RPMI7951 (cell line): ENCODE data around the gene ATP11A. TPM values are rescaled to one million over a fixed set of nuclear protein-coding genes. Genes with fewer than 3 reads are reported as not detected.

ENCODE experiments used
- DNase-seq: peaks from one replicate; pipeline ENCODE4 v3.0.0-alpha.2; 2012; ENCODE audit warnings: low read depth
- total RNA-seq: library from RNA; depleted of rRNA; stranded (reverse); fragments of >200 nt; shearing (Covaris generic); gene quantifications from 2 replicates; pipeline ENCODE4 v1.2.3, GENCODE V29; 2014

Gene ATP11A
- total RNA-seq, 1 experiment from 2014 or later = 2.2 TPM

- DNase-seq = no peak
Measured at GRCh38 chr13:112819111-112819510, 129.3 kb downstream of the ATP11A start.

GRCh38 chr13:112819816-112820215, 130.0 kb downstream of the ATP11A start:
- DNase-seq = no peak

- no peak for DNase-seq
Measured at GRCh38 chr13:112820318-112820717, 130.5 kb downstream of the ATP11A start.

- DNase-seq = no peak
Measured at GRCh38 chr13:112821340-112822055, 131.7 kb downstream of the ATP11A start.

GRCh38 chr13:112822851-112823250, 133.0 kb downstream of the ATP11A start:
- no peak for DNase-seq

DNA sequence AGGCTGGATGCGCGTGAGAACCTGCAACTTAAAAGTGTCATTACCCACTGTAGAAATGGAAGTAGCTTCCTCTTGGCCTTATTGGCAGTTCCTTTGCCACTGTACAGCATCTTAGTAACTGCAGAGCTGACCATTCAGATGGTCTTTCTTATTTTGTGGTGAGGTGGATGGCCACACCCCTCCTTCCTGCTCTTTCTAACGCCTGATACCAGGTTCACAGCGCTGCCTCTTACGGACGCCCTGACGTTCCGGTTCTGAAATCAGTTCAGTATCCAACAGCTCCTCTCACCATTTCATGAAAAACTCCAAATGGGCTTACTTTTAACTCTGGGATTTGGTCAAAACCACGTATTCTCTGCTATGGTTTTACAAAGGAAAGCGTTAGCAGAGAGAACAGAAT, 134.6 kb downstream of the ATP11A start:
- no peak for DNase-seq

GRCh38 chr13:112825071-112825470, 135.2 kb downstream of the ATP11A start:
- DNase-seq = no peak

GRCh38 chr13:112825875-112826274, 136.0 kb downstream of the ATP11A start:
- DNase-seq = no peak

DNA sequence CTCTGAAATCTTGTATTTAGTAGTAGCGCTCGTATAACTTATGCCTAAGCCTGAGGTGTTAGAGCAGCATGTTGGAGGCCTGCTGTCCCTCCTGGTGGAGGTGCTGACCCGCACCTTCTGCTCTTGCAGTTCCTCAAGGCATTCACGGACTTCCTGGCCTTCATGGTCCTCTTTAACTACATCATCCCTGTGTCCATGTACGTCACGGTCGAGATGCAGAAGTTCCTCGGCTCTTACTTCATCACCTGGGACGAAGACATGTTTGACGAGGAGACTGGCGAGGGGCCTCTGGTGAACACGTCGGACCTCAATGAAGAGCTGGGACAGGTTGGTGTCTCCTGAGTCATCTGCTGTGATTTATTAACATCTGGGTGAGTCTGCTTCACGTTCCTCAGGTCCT, 136.7 kb downstream of the ATP11A start:
- no peak for DNase-seq

DNA sequence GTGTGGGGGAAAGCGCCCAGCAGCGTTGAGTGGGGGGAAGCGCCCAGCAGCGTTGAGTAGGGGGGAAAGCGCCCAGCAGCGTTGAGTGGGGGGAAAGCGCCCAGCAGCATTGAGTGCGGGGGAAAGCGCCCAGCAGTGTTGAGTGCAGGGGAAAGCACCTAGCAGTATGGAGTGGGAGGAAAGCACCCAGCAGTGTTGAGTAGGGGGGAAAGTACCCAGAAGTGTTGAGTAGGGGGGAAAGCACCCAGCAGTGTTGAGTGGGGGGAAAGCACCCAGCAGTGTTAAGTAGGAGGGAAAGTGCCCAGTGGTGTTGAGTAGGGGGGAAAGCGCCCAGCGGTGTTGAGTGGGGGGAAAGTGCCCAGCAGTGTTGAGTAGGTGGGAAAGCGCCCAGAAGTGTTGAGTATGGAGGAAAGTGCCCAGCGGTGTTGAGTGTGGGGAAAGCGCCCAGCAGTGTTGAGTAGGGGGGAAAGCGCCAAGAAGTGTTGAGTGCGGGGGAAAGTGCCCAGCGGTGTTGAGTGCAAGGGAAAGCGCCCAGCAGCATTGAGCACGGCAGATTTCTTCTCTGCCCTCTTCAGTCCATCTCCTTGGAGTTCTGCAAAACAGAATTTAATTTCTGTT, 138.4 kb downstream of the ATP11A start:
- DNase-seq = no peak

DNA sequence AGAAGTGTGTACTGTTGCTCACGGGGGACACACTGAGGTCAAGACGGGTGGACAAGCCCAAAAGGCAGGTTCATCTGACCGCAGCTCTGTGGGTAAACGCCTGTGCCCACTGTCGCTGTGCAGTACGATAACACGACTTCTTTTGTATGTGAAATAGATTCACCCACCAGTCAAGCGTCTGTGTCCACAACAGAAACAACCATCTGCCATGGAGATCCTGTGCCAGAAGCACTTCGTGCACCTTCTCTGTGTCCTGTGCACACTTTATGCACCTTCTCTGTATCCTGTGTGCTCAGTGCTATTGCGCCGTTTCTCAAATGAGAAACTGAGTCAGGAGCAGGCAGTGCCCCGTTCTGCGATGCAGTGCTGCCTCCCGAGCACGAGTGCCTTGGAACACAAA, 138.9 kb downstream of the ATP11A start:
- no peak for DNase-seq

DNA sequence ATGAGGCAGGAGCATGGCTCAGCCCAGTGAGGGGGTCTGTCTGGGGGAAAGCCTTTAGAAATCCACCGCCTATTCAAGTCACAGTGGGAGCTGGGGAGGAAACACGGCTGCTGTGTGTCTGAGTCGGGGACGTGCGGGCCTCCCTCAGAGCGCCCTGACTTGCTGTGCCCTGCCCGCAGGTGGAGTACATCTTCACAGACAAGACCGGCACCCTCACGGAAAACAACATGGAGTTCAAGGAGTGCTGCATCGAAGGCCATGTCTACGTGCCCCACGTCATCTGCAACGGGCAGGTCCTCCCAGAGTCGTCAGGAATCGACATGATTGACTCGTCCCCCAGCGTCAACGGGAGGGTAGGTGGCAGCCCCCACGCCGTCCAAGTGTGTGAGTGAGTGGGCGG, 141.4 kb downstream of the ATP11A start:
- no peak for DNase-seq

- no peak for DNase-seq
Measured at GRCh38 chr13:112831801-112832200, 142.0 kb downstream of the ATP11A start.

GRCh38 chr13:112832811-112833210, 143.0 kb downstream of the ATP11A start:
- no peak for DNase-seq

GRCh38 chr13:112833551-112834257, 143.9 kb downstream of the ATP11A start:
- DNase-seq = no peak

- no peak for DNase-seq
Measured at GRCh38 chr13:112835344-112835743, 145.5 kb downstream of the ATP11A start.

- DNase-seq = no peak
Measured at GRCh38 chr13:112835796-112836195, 146.0 kb downstream of the ATP11A start.

- no peak for DNase-seq
Measured at GRCh38 chr13:112836940-112837339, 147.1 kb downstream of the ATP11A start.

GRCh38 chr13:112837371-112838037, 147.7 kb downstream of the ATP11A start:
- no peak for DNase-seq

- no peak for DNase-seq
Measured at GRCh38 chr13:112838038-112838841, 148.4 kb downstream of the ATP11A start.

- no peak for DNase-seq
Measured at GRCh38 chr13:112838842-112839117, 148.9 kb downstream of the ATP11A start.
